Measurements from ENCODE around the gene GLMN. TPM values are rescaled to one million over a fixed set of nuclear protein-coding genes. Genes with fewer than 3 reads are reported as not detected.
"Not testable (repeated sequence)": the region's sequence is repeated elsewhere in the genome, so short reads cannot be mapped to it uniquely, and the experiment has no call there.

Gene GLMN
- total RNA-seq, 2 donors from 2014 or later = 19.7 to 25.8 TPM

- Mint-ChIP-seq H3K27ac (peak overlapping the region; percentile 83), H3K27me3 (no peaks in the 10 kb centered on the region), H3K9me3 (no peaks in the 10 kb centered on the region), H3K36me3 (ENCODE audit: low read depth) (peaks cover 50% of the 10 kb centered on the region), H3K4me3 (peak overlapping the region; percentile 71), H3K4me1 (peaks cover 43% of the 10 kb centered on the region)
- peak; percentile 92 for ATAC-seq (replicated peaks)
Measured at GRCh38 chr1:92315766-92316599, 17.2 kb upstream of the GLMN start.

- Mint-ChIP-seq H3K36me3 (ENCODE audit: low read depth) (peaks cover 47% of the 10 kb centered on the region), H3K4me3 (peak overlapping the region; percentile 48), H3K27ac (peak overlapping the region; percentile 66), H3K4me1 (peaks cover 40% of the 10 kb centered on the region), H3K9me3 (no peaks in the 10 kb centered on the region), H3K27me3 (no peaks in the 10 kb centered on the region)
- ATAC-seq (replicated peaks) = peak; percentile 27
Measured at GRCh38 chr1:92314024-92314423, 15.2 kb upstream of the GLMN start.

GRCh38 chr1:92310185-92310597 lies 11.4 kb upstream of the GLMN start:
- Mint-ChIP-seq H3K27ac (no peak overlapping the region), H3K27me3 (no peaks in the 10 kb centered on the region), H3K9me3 (no peaks in the 10 kb centered on the region), H3K4me3 (no peak overlapping the region), H3K4me1 (peaks cover 11% of the 10 kb centered on the region), H3K36me3 (ENCODE audit: low read depth) (peaks cover 71% of the 10 kb centered on the region)
- peak; percentile 51 for ATAC-seq (replicated peaks)

- no peaks in the 10 kb centered on the region for H3K4me1 Mint-ChIP-seq
- ATAC-seq (replicated peaks) = no peak
- H3K4me3 Mint-ChIP-seq = no peak overlapping the region
- H3K27ac Mint-ChIP-seq = no peak overlapping the region
- no peaks in the 10 kb centered on the region for H3K9me3 Mint-ChIP-seq
- no peaks in the 10 kb centered on the region for H3K27me3 Mint-ChIP-seq
- peaks cover 82% of the 10 kb centered on the region for H3K36me3 Mint-ChIP-seq (ENCODE audit: low read depth)
Measured at GRCh38 chr1:92307980-92308379, 9.2 kb upstream of the GLMN start.

GRCh38 chr1:92306020-92306419 lies 7.2 kb upstream of the GLMN start:
- Mint-ChIP-seq H3K4me3 (no peak overlapping the region), H3K36me3 (ENCODE audit: low read depth) (peaks cover 85% of the 10 kb centered on the region), H3K27ac (no peak overlapping the region), H3K27me3 (no peaks in the 10 kb centered on the region), H3K4me1 (no peaks in the 10 kb centered on the region), H3K9me3 (no peaks in the 10 kb centered on the region)
- ATAC-seq (replicated peaks) = peak; percentile 44

- H3K36me3 Mint-ChIP-seq (ENCODE audit: low read depth) = peaks cover 87% of the 10 kb centered on the region
- H3K27ac Mint-ChIP-seq = no peak overlapping the region
- ATAC-seq (replicated peaks) = no peak
- H3K9me3 Mint-ChIP-seq = no peaks in the 10 kb centered on the region
- no peak overlapping the region for H3K4me3 Mint-ChIP-seq
- H3K4me1 Mint-ChIP-seq = peaks cover 12% of the 10 kb centered on the region
- H3K27me3 Mint-ChIP-seq = no peaks in the 10 kb centered on the region
Measured at GRCh38 chr1:92301021-92301420, 2.2 kb upstream of the GLMN start.

GRCh38 chr1:92299477-92300150 lies 827 bp upstream of the GLMN start:
- no peaks in the 10 kb centered on the region for H3K9me3 Mint-ChIP-seq
- H3K36me3 Mint-ChIP-seq (ENCODE audit: low read depth) = peaks cover 84% of the 10 kb centered on the region
- H3K27ac Mint-ChIP-seq = peak overlapping the region; percentile 97
- H3K4me1 Mint-ChIP-seq = peaks cover 19% of the 10 kb centered on the region
- H3K4me3 Mint-ChIP-seq = peak overlapping the region; percentile 93
- ATAC-seq (replicated peaks) = no peak
- H3K27me3 Mint-ChIP-seq = no peaks in the 10 kb centered on the region

- Mint-ChIP-seq H3K36me3 (ENCODE audit: low read depth) (peaks cover 85% of the 10 kb centered on the region), H3K27me3 (no peaks in the 10 kb centered on the region), H3K9me3 (no peaks in the 10 kb centered on the region), H3K27ac (peak overlapping the region; percentile 97), H3K4me3 (peak overlapping the region; percentile 93), H3K4me1 (peaks cover 24% of the 10 kb centered on the region)
- ATAC-seq (replicated peaks) = no peak
Measured at GRCh38 chr1:92298213-92298572, 594 bp downstream of the GLMN start.

GRCh38 chr1:92291372-92291999 lies 7.3 kb downstream of the GLMN start:
- ATAC-seq (replicated peaks) = no peak

GRCh38 chr1:92281411-92281810 lies 17.4 kb downstream of the GLMN start:
- H3K4me3 Mint-ChIP-seq; H3K9me3 Mint-ChIP-seq; H3K27me3 Mint-ChIP-seq; ATAC-seq (replicated peaks): not testable (repeated sequence)
- peaks cover 94% of the 10 kb centered on the region for H3K36me3 Mint-ChIP-seq (ENCODE audit: low read depth)
- peak overlapping the region; percentile 48 for H3K27ac Mint-ChIP-seq
- H3K4me1 Mint-ChIP-seq = peaks cover 17% of the 10 kb centered on the region

More at GRCh38 chr1:92291372-92291999, 7.3 kb downstream of the GLMN start:
- Mint-ChIP-seq H3K27ac (no peak overlapping the region), H3K4me1 (peaks cover 11% of the 10 kb centered on the region), H3K36me3 (ENCODE audit: low read depth) (peaks cover 83% of the 10 kb centered on the region), H3K27me3 (no peaks in the 10 kb centered on the region), H3K9me3 (no peaks in the 10 kb centered on the region), H3K4me3 (no peak overlapping the region)

- not testable (repeated sequence) for H3K4me3 Mint-ChIP-seq; H3K9me3 Mint-ChIP-seq; ATAC-seq (replicated peaks); H3K27me3 Mint-ChIP-seq; H3K27ac Mint-ChIP-seq
- peaks cover 26% of the 10 kb centered on the region for H3K4me1 Mint-ChIP-seq
- peaks cover 88% of the 10 kb centered on the region for H3K36me3 Mint-ChIP-seq (ENCODE audit: low read depth)
Measured at GRCh38 chr1:92279781-92280180, 19.0 kb downstream of the GLMN start.

- H3K9me3 Mint-ChIP-seq = no peaks in the 10 kb centered on the region
- H3K27ac Mint-ChIP-seq = no peak overlapping the region
- no peak for ATAC-seq (replicated peaks)
- H3K4me1 Mint-ChIP-seq = peaks cover 14% of the 10 kb centered on the region
- H3K36me3 Mint-ChIP-seq (ENCODE audit: low read depth) = peaks cover 88% of the 10 kb centered on the region
- no peaks in the 10 kb centered on the region for H3K27me3 Mint-ChIP-seq
- no peak overlapping the region for H3K4me3 Mint-ChIP-seq
Measured at GRCh38 chr1:92277105-92277723, 21.6 kb downstream of the GLMN start.

- Mint-ChIP-seq H3K27ac (no peak overlapping the region), H3K36me3 (ENCODE audit: low read depth) (peaks cover 82% of the 10 kb centered on the region), H3K27me3 (no peaks in the 10 kb centered on the region), H3K4me3 (no peak overlapping the region), H3K9me3 (no peaks in the 10 kb centered on the region), H3K4me1 (peaks cover 12% of the 10 kb centered on the region)
- no peak for ATAC-seq (replicated peaks)
Measured at GRCh38 chr1:92276082-92276481, 22.7 kb downstream of the GLMN start.

- H3K4me3 Mint-ChIP-seq = no peak overlapping the region
- ATAC-seq (replicated peaks) = no peak
- H3K27me3 Mint-ChIP-seq = no peaks in the 10 kb centered on the region
- H3K9me3 Mint-ChIP-seq = no peaks in the 10 kb centered on the region
- H3K27ac Mint-ChIP-seq = peak overlapping the region; percentile 0
- H3K4me1 Mint-ChIP-seq = peaks cover 12% of the 10 kb centered on the region
- peaks cover 81% of the 10 kb centered on the region for H3K36me3 Mint-ChIP-seq (ENCODE audit: low read depth)
Measured at GRCh38 chr1:92274939-92275338, 23.8 kb downstream of the GLMN start.
